Stromal cell of bone marrow (primary cell): ENCODE measurements around the gene BCOR.

Source experiments
- DNase-seq: peaks from one replicate; pipeline ENCODE4 v3.0.0-alpha.2; 2012; ENCODE audit warnings: low read depth

The BCOR gene

GRCh38 chrX:40112996-40113395 lies 15.2 kb upstream of the BCOR start:
- no peak for DNase-seq

DNA sequence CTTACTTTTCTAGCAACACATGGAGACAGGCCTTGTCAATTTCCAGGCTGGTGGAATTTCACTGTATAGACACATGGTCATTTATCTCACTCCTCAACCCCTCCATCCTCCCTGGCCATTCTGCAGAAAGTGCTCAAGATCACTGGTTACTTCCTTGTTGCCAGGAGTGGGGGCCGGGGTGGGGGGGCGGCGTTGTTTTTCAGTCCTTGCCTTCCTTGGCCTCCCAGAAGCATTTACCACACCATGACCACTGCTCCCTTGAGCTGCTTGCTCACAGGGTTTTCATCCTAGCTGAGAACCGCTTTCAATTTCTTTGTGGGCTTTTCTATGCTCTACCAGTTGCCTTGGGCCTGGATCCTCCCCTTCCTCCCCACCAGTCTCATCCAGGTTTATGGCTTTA lies 14.1 kb upstream of the BCOR start:
- no peak for DNase-seq

DNA sequence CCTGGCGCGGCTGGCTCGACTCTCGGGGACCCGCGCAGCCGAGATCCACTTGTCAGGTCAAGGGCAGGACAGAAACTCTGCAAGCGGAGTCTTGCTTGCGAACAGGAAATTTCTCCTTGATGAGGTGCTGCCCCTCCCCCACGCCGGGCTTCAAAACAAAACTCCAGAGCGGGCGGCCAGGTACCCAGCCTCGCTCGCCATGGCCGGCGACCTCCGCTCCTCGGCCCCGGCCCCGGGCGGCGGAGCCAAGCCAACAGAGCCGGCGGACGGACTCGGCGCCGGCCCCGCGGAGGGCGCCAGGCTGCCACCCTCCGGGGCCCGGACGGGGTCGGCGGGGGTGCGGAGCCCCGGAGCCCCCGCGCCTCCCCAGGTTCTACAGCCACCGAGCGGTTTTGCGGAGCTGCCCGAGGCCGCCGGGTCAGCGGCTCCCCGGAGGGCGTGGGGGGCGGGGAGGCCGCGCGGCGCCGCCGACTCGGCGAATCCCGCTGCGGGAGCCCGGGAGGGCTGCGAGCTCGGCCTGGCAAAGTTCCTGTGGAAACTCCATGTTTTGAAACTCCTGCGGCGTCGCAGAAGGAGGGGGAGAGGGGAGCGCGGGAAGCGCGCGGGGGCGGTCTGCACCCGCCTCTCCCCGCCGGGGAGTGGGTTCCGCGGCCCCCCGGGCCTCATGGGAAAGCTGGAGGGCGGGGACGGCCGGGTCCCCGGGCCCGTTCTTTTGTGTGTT lies 11.7 kb upstream of the BCOR start:
- no peak for DNase-seq

DNA sequence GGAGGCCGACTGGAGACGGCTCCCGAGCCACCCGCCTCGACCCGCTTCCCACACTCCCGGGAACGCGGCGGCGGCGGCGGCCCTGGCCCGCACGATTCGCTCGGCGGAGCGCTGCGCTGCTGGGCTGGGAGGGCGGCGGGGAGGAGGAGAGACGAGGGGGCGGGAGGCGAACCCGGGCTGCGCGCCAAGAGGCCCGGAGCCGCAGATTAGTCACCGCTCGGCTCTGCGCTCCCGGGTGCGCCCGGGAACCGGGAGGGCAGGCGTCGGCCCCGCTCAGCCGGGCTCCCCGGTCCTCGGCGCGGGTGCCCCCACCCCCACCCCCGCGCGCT lies 11.2 kb upstream of the BCOR start:
- DNase-seq = no peak

DNA sequence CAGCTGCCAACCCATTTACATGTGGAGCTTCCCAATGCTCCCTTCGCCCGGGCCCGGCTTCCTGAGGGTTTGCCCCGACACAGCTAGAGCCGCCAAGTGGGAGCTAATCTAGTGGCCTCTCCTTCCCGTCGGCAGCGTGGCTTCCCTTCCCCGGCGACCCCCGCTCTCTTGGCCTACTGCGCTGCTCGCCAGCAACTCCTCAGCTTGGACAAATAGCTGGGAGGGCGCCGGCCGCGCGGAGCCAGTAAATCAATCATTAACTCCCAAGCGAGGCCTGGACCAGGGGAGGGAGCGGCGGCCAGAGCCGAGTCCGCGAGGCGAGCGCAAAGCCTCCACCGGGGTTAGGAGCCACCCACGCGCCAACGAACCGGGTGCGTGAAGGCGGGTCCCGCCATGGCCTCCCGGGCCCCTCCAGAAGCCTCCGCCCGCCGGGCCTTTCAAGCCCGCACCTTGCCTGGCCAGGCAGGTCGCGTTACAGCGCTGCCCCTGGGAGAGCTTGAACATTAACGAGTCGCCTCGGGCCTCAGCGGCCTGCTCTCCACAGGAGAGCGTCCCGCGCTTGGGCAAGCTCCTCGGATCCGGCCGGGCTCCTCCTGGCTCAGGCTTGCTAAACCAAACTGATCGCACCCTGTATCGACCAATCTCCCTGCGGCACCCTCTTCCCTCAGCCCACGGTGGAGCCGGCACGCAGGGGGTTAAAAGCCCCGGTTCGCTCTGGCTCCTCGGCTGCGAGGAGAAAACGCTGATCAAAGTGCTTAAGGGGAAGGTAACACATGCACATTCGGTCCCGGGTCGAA lies 10.6 kb upstream of the BCOR start:
- DNase-seq = no peak

DNA sequence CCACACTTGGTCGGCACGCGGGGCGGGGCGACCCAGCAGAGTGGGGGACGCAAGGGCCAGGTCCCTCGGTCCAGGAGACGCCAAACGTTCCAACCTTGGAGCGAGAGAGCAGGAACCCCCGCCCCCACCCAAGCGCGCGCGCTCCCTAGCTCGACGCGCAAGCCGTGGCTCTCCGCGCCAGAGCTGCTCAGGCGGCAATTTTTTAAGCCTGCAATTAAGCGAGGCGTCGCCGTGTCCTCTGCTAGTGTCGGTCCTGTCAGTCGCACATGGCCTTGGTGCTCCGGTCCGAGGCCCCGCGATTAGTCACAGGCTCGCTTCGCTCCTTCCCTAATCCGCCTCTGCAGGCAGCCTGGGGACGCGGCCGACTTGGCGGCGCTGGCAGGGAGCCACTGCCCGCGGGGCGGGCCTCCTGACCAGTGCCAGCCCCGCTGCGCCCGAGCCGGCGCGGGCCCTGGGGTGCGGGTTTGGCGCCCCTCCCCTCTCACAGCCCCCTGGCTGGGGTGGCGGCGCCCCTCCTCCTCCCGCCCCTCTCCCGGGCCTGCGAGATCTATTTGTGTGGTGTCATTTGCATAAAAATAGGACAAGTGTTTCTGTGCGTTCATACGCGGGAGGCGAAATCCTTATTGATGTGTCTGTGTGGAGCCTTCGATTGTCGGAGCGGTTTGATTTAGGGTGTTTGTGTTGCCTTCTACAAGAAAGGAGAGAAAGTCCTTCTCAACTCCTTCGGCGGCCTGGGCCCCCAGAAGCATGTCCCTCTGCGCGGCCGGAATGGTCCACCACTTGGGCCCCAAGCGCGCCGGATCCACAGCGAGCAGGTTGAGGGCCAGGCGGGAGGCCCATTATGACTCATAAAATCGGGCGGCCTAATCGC lies 9.8 kb upstream of the BCOR start:
- DNase-seq = no peak

DNA sequence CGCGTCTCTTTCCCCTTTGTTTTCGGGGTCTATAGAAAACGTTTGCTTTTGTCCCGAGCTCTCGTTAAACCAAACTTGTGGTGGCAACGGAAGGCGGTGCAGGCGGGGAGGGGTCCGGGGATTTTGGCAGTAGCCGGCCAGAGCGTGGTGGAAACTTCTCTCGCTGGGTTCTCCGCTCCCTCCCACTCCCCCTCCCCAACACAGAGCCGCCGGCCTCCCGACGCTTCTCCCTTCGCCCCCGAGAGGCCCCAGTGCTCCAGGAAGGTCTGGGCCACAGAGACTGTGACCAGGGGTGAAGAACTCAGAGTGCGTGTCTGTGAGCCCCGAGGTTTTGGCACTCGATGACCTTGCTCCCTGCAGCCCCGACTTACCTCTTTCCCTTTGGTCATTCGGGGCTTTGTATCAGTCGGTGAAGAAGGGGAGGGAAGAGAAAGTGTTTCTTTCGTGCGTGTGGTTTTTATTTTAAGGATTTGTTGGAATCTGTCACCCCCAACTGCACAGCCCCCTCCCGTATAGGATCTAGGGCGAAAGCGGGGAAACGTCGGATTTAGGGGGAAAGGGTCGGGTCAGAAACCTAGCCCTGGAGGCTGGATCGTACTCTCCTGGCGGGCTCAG lies 9.0 kb upstream of the BCOR start:
- no peak for DNase-seq

DNA sequence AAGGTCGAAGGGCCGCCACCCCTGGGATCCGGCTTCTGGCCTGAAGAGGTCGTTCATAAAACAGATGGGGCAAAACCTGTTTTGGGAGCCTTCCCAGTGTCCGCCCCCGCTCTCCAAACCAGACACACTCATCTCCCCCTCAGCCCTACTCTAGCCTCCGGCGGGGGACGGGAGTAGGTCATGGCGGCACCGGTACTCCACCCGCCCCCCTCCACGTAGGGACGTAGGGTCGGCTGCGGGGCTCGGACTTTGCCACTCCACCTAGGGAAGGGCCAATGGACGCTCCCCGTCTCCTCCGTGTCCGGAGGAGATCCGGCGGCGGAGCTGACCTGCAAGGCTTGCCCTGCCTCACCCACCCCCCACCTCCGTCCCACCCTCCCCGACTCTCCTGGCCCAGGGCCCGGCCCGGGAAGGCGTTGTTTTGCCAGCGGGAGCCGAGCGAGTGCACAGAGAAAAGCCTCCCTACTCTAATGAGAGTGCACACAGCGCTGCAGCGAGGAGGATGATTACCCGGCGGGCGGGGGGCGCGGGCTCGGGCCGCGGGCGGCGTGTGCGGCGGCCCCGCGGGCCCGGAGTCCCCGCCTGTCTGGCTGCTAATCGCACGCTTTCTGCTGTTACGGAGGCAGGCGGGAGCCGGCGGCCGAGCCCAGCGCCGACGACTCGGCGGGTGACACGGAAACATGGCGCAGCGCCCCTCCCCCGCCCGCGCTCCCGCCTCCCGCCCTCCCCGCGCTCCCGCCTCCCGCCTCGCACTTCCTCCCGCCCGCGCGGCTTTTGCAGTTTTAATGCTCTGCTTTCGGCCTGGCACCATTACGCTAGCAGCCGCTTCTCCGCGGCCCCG lies 8.3 kb upstream of the BCOR start:
- no peak for DNase-seq

DNA sequence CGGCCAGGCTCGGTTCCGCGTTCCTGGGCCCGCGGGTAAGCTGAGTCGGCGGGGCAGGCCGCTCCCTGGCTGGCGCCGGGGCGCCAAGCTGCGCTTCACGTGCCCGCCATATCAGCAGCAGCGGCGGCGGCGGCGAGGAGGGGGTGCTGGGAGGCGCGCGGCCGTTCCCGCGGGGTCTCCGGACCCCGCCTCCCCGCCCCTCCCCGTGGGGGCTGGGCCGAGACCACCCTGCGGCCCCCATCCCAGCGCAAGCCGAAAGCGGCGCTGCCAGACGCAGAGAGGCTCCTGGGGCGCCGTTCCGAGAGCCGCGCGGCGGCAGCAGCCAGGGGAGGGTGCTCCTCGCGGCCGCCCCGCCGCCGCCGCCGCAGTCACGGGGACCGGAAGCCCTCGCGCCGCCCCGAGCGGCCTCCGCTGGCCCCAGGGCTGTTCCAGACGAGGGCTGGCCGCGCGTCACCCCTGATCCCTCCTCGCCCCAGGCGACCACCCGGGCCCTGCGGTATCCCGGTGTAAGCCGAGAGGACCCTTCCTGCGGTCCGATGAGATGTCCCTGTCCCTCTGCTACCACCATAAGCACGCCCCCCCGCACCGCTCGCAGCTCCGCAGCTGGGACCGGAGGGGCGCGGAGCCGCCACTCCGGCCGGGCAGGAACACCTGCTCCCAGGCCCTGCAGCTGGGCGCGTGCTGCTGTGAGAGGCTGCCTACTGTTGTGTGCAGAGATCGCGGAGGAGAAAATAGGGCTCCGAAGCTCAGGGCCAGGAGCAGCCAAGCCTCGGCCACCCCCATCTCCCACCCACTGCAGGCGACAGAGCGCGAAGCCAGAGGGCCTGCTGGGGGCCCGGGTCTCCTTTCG lies 7.5 kb upstream of the BCOR start:
- DNase-seq = no peak

GRCh38 chrX:40104630-40104984 lies 6.8 kb upstream of the BCOR start:
- no peak for DNase-seq

DNA sequence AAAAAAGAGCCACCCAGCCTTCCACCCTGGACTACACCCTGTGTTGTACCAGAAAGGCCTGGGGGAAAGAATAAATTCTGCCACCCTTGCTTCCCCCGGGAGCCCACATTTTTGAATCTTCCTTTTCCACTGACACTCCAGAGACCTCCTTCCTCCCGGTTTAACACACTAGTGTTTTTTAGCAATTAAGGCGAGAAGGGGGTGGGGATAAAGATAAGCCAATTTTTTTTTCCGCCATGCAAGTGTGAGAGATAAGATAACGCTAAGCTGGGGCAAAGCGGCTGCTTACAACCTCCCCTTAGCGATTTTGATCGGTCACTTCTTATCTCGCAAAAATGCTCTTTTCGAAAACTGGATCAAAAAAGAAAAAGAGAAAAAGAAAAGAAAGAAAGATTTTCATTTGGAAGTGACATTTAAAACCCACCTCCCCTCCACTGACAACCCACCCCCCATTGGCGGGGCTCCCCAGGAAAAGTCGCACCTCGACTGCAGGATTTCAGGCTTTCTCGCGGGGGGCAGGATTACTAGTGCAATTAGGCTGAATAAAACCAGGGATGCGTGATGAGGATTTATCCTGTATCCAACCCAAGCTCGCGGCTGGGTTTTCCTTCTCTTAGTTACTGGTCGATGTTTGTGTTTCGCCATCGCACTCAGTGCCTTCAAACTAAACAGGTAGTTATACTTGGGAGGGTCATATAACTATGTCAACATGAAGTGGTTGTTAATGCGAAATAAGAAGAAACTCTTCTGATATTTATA lies 6.0 kb upstream of the BCOR start:
- DNase-seq = no peak

DNA sequence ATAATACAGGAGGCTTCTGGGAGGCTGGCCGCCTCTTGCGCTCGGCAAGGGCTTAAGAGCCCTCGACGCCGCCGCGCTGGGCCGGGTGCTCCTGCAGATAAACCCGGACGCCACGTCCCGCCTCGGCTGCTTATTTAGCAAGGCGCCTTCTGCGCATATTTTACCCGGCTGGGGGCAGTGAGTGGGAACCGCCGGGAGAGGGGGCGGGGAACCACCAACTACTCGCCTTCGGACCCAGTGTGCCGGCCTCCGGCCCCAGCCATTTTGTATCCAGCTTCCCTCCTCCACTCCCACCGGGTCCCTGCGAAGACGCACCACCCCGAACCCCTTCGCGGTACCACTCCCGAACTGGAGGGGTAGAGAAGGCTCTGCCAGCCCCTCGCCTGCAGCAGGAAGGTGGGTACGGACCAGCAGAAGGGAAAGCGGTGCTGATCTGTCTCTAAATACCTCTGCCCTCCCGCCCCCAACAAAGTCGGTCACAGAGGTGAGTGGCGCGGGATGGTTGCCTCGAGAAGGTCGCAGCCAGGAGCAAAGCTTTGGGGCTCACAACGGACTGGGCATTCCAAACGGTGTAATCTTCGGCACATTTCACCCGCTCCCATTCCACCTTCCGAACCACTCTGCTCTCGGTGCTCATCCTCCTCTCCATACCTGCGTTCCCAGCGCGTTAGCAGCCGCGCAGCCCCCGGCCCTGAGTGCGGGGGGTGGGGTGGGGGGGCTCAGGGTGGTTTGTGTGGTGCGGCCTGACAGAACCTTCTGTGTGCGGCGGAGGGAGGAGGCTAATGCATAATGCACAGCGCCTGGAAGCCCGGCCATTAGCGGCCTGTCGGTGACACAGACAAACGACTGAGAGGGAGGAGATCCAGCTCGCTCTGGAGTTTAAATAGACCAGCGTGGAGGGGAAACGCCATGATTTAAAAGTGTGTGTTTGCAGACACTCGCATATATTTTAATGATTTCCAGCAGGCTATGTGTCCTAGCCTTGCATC lies 4.9 kb upstream of the BCOR start:
- DNase-seq = no peak

DNA sequence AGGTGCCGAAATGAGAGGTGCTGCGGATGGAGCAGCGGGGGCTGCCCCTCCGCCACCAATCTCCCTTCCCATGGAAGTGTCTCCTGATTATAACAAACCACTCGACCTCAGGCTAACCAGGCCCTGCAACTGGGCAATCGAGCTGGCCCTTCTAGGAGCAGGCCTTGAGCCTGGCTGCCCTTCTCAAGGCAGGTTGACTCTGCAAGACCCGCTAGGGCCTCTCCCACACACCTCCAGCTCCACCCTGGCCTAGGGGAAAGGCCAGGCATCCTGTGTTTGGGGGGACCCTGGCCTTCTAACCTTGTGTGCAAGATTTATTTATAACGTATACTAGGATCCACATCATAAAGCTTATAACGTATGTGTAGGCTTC lies 3.7 kb upstream of the BCOR start:
- no peak for DNase-seq

GRCh38 chrX:40100537-40101429 lies 3.0 kb upstream of the BCOR start:
- DNase-seq = no peak

DNA sequence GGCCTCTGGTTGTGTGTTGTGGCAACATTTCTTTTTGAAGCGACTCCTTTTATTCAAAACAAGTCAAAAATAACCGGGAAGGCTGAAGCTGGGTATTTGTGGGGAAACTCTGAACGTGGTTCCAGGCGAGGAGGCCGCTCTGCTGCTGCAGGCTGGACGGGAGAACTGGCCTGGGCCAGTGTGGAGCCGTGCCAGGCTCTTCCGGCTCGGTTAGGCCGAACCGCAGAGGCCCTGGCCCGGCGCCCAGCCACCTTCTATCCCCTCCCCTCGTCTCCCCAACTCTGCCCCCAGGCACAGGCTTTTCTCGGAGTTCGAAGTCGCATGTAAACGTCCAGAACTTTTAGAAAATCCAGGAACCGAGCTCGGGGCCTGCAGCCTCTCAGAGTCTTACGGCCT lies 2.4 kb upstream of the BCOR start:
- no peak for DNase-seq

- DNase-seq = no peak
Measured at GRCh38 chrX:40099055-40099958, 1.5 kb upstream of the BCOR start.
